ENCODE measurements around the gene CNPY1. TPM values are rescaled to one million over a fixed set of nuclear protein-coding genes. Genes with fewer than 3 reads are reported as not detected.

The CNPY1 gene
- total RNA-seq, 2 experiments from 2014 or later = not detected

DNA sequence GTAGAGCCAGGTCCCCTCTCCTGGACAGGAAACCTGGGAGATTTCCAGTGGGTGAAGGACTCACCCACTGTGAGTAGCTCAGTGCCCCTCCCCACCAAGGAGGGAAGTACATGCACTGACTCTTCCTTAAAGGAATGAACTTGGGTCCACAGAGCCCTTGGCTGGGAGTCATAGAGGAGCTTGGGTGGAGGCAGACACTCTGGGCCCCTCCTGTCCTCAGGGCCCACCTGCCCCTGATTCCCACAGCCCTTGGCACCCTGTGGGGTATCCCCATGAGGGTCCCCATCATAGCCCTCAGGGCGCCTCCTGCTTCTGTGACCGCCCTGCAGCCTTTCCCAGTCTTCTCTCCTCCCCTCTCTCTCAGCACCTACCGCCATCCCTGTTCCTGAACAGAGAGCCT lies 84.7 kb downstream of the CNPY1 start:
- H3K27ac Mint-ChIP-seq = no peak overlapping the region
- peaks cover 18% of the 10 kb centered on the region for H3K4me1 Mint-ChIP-seq (ENCODE audit: low read depth)
- H3K36me3 Mint-ChIP-seq (ENCODE audit: low read depth) = no peaks in the 10 kb centered on the region
- no peaks in the 10 kb centered on the region for H3K9me3 Mint-ChIP-seq (ENCODE audit: insufficient read depth)
- H3K4me3 Mint-ChIP-seq = no peak overlapping the region
- no peak for ATAC-seq
- DNase-seq = no peak
- peaks cover 73% of the 10 kb centered on the region for H3K27me3 Mint-ChIP-seq (ENCODE audit: low read depth)
- ChIA-PET CTCF (interaction anchor here (0.6 kb wide), 1 partner anchor 285 kb away, joined by 3 read pairs; no protein-coding TSS in a partner anchor), POLR2A (no interaction called here)

DNA sequence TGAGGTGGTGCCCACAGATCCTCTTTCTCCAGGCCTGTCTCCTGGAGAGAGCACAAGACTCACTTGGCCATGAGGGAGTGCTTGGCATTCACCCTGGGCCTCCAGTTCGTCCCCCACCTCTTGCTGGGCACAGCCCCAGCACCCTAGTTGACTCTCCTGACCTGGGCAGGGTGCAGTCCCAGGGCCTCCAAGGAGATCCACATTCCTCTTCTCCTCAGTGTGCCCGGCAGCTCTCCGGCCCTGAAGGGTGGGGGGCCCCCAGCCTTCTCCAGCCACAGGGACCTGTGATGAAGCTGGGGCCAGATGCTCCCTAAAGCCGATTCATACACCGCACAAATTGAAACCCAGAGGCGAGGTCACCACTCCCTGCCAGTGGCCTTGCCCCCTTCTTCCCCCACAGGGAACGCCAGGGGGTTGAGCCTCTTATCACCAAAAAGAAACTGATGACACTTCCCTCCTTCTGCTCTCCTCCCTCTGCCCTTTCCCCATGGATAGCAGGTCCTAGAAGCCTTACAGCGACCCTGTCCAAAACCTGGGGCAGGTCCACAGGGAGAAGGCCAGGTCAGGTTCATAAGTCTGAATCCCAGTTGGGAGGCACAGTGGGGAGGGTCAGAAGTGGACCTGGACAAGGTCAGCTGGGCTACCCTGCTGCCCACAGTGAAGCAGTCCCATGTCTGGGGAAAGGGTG lies 85.3 kb downstream of the CNPY1 start:
- H3K4me3 Mint-ChIP-seq = no peak overlapping the region
- ATAC-seq (no peak), DNase-seq (no peak)
- no peak overlapping the region for H3K27ac Mint-ChIP-seq
- POLR2A ChIA-PET = no interaction called here
- H3K27me3 Mint-ChIP-seq (ENCODE audit: low read depth) = peaks cover 75% of the 10 kb centered on the region
- H3K36me3 Mint-ChIP-seq (ENCODE audit: low read depth) = no peaks in the 10 kb centered on the region
- CTCF ChIA-PET = no interaction called here
- peaks cover 18% of the 10 kb centered on the region for H3K4me1 Mint-ChIP-seq (ENCODE audit: low read depth)
- H3K9me3 Mint-ChIP-seq (ENCODE audit: insufficient read depth) = no peaks in the 10 kb centered on the region

- Mint-ChIP-seq H3K36me3 (ENCODE audit: low read depth) (no peaks in the 10 kb centered on the region), H3K4me3 (peak overlapping the region; percentile 49), H3K27me3 (ENCODE audit: low read depth) (peaks cover 77% of the 10 kb centered on the region), H3K4me1 (ENCODE audit: low read depth) (peaks cover 9% of the 10 kb centered on the region), H3K27ac (peak overlapping the region; percentile 71), H3K9me3 (ENCODE audit: insufficient read depth) (no peaks in the 10 kb centered on the region)
- CTCF ChIA-PET = no interaction called here
- DNase-seq = no peak
- POLR2A ChIA-PET = no interaction called here
- ATAC-seq = no peak
Observed at GRCh38 chr7:155459700-155460461, 86.5 kb downstream of the CNPY1 start.

GRCh38 chr7:155458878-155459699 lies 87.3 kb downstream of the CNPY1 start:
- Mint-ChIP-seq H3K4me1 (ENCODE audit: low read depth) (peaks cover 8% of the 10 kb centered on the region), H3K4me3 (peak overlapping the region; percentile 49), H3K27me3 (ENCODE audit: low read depth) (peaks cover 77% of the 10 kb centered on the region), H3K27ac (peak overlapping the region; percentile 71), H3K36me3 (ENCODE audit: low read depth) (no peaks in the 10 kb centered on the region), H3K9me3 (ENCODE audit: insufficient read depth) (no peaks in the 10 kb centered on the region)
- no peak for DNase-seq
- CTCF ChIA-PET = no interaction called here
- POLR2A ChIA-PET = no interaction called here
- no peak for ATAC-seq

- ChIA-PET POLR2A (no interaction called here), CTCF (no interaction called here)
- Mint-ChIP-seq H3K4me1 (ENCODE audit: low read depth) (peaks cover 8% of the 10 kb centered on the region), H3K27me3 (ENCODE audit: low read depth) (peaks cover 72% of the 10 kb centered on the region), H3K4me3 (peak within 1 kb of the TSS; percentile 62), H3K36me3 (ENCODE audit: low read depth) (no peaks in the 10 kb centered on the region), H3K27ac (peak within 1 kb of the TSS; percentile 63), H3K9me3 (ENCODE audit: insufficient read depth) (no peaks in the 10 kb centered on the region)
- no peak for ATAC-seq
- no peak for DNase-seq
Observed at GRCh38 chr7:155458111-155458877, 88.1 kb downstream of the CNPY1 start, which contains the start of gene EN2. Gene EN2, plus strand, starts transcription at chr7:155458129. Its CDS starts 249 bp downstream, at chr7:155458378.

DNA sequence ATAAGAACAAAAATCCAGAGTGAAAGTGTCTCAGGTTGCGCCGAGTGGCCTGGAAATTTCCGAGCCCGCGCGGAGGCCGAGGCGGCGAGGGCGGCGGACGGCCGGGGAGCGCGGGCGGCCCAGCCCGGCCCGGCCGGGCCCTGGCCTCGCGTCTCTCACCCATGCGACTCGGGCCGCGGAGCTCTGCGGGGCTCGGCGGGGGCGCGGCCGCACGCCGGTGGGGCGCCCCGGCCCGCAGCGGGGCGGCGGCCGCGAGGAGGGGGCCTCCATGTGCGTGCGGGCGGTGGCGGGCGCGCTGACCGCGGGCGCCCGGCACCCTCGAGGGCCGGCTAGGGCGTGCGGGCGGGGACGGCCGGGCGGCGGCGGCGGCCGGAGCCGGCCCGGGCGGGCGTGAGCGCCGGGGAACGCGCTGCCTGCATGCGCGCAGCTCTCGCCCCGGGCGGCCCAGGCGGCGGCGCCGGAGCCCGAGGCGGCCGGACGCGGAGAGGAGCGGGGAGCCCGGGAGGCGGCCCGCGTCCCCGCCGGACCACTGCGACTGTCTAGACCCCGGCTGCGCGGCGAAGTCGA lies 88.7 kb downstream of the CNPY1 start:
- H3K4me1 Mint-ChIP-seq (ENCODE audit: low read depth) = peaks cover 8% of the 10 kb centered on the region
- ChIA-PET CTCF (no interaction called here), POLR2A (no interaction called here)
- no peaks in the 10 kb centered on the region for H3K9me3 Mint-ChIP-seq (ENCODE audit: insufficient read depth)
- no peak for ATAC-seq
- peaks cover 75% of the 10 kb centered on the region for H3K27me3 Mint-ChIP-seq (ENCODE audit: low read depth)
- no peaks in the 10 kb centered on the region for H3K36me3 Mint-ChIP-seq (ENCODE audit: low read depth)
- peak overlapping the region; percentile 63 for H3K27ac Mint-ChIP-seq
- no peak overlapping the region for H3K4me3 Mint-ChIP-seq
- no peak for DNase-seq

GRCh38 chr7:155456738-155457543 lies 89.4 kb downstream of the CNPY1 start:
- ATAC-seq = no peak
- ChIA-PET POLR2A (no interaction called here), CTCF (interaction anchor here (1.2 to 1.3 kb wide), 2 partner anchors 55 to 76 kb away, joined by 3 read pairs; no protein-coding TSS in a partner anchor)
- H3K4me3 Mint-ChIP-seq = peak overlapping the region; percentile 62
- H3K9me3 Mint-ChIP-seq (ENCODE audit: insufficient read depth) = no peaks in the 10 kb centered on the region
- H3K4me1 Mint-ChIP-seq (ENCODE audit: low read depth) = peaks cover 8% of the 10 kb centered on the region
- H3K36me3 Mint-ChIP-seq (ENCODE audit: low read depth) = no peaks in the 10 kb centered on the region
- peak overlapping the region; percentile 55 for H3K27ac Mint-ChIP-seq
- peaks cover 74% of the 10 kb centered on the region for H3K27me3 Mint-ChIP-seq (ENCODE audit: low read depth)
- DNase-seq = no peak

DNA sequence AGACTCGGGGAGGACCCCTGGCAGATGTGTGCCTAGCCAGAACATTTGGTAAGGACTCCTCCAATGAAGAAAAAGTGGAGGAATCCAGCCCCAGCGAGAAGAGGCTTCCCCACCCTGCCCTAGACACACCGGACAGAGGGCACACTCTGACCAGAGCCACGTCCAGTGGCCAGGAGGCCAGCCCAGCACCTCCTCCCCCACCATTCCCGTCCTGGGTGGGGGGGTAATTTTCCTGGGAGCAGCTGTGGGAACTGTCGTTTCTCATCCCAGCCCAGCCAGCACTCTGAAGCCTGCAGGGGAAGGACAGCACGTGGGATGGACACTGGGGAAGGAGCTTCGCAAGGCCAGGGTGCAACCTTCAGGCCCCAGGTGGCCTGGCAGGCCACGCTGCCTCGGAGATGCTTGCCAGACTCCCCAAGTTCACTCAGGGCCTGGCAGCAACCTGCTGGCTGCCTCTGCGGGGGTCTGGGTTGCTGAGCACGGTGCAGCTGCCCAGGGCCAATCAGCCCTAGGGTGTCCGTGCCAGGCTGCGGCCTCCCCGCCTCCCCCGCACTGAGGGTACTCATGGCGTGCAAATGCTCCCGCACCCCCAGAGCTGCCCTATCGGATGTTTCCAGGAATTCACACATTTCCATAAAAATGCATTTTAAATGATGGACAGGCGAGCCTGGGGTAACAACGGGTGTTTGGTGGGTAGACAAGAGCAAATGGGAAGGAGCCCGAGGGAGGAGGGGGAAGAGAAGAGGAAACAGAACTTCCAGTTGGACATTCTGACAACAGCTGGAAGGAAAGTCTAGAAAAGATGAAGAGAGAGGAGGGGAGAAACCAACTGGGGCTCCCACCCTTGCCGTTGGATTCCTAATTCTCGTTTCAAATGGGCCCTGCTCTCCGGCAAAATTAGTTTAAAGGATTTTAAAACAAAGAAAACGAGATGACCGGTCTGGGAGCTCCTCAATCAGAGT lies 90.3 kb downstream of the CNPY1 start:
- no peak for DNase-seq
- Mint-ChIP-seq H3K4me3 (peak overlapping the region; percentile 62), H3K27ac (peak overlapping the region; percentile 55), H3K36me3 (ENCODE audit: low read depth) (no peaks in the 10 kb centered on the region), H3K9me3 (ENCODE audit: insufficient read depth) (no peaks in the 10 kb centered on the region), H3K4me1 (ENCODE audit: low read depth) (peaks cover 8% of the 10 kb centered on the region), H3K27me3 (ENCODE audit: low read depth) (peaks cover 74% of the 10 kb centered on the region)
- CTCF ChIA-PET = interaction anchor here (1.2 to 1.3 kb wide), 2 partner anchors 56 to 75 kb away, joined by 3 read pairs; no protein-coding TSS in a partner anchor
- POLR2A ChIA-PET = no interaction called here
- no peak for ATAC-seq

GRCh38 chr7:155455132-155455693 lies 91.1 kb downstream of the CNPY1 start:
- POLR2A ChIA-PET = no interaction called here
- DNase-seq = no peak
- CTCF ChIA-PET = no interaction called here
- no peak for ATAC-seq
- Mint-ChIP-seq H3K27ac (no peak overlapping the region), H3K36me3 (ENCODE audit: low read depth) (no peaks in the 10 kb centered on the region), H3K9me3 (ENCODE audit: insufficient read depth) (no peaks in the 10 kb centered on the region), H3K4me1 (ENCODE audit: low read depth) (peaks cover 10% of the 10 kb centered on the region), H3K27me3 (ENCODE audit: low read depth) (peaks cover 74% of the 10 kb centered on the region), H3K4me3 (no peak overlapping the region)

Data from activated CD8-positive, alpha-beta T cell treated with anti-CD3 and anti-CD28 coated beads, Interleukin-2, amount 10 ng/mL, durations not matched to agents 7 days and 5 days (primary cell).